ENCODE measurements around the gene A1CF. TPM values are rescaled to one million over a fixed set of nuclear protein-coding genes. Genes with fewer than 3 reads are reported as not detected.
"Not testable (repeated sequence)": the region's sequence is repeated elsewhere in the genome, so short reads cannot be mapped to it uniquely, and the experiment has no call there.

A1CF gene
- polyA plus RNA-seq, 2 of the 4 experiments (the other 2 are of a cell fraction) = 0.25 to 0.80 TPM

DNA sequence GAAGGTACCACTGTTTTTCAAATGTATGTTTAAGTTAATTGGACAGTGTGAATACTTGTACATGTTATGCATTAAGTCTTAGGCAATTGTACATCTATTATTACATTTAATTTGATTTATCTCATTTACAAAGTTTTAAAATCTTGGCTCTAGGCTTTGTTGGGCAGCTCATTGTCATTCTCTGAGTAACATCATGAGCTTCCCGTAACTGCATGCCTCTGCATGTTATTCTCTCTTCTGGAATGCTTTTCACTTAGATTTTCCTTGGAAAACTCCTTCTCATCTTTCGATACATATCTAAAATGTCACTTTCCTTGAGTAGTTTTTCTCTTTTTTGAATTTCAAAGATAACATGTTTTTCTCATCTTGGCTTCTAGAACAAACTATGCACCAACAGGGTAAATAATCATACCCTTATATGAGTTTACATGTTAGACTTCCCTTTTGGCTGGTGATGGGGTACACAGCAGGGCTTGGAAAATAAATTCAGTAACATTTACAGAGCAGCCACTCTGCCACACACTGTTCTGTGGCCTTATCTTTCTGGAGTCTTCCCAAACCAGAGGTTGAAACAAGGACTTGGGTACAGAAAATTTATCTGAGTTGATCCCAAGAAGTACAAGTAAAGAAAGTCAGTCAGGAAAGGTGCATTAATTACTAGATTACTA, 42.2 kb upstream of the A1CF start:
- TF ChIP-seq, protein P1, sequence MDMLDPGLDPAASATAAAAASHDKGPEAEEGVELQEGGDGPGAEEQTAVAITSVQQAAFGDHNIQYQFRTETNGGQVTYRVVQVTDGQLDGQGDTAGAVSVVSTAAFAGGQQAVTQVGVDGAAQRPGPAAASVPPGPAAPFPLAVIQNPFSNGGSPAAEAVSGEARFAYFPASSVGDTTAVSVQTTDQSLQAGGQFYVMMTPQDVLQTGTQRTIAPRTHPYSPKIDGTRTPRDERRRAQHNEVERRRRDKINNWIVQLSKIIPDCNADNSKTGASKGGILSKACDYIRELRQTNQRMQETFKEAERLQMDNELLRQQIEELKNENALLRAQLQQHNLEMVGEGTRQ (IDR thresholded peaks at IDR 0.05) = no peak
- no peak for TF ChIP-seq MYC (IDR thresholded peaks at IDR 0.05; ENCODE audit: borderline replicate concordance, low read length)
- no peak for TF ChIP-seq HDAC2 (IDR thresholded peaks at IDR 0.05)
- no peak for TF ChIP-seq HOXB13 (CRISPR knock-in tag; IDR thresholded peaks at IDR 0.05; ENCODE audit: low read depth)
- TF ChIP-seq CBX8 (IDR thresholded peaks at IDR 0.05) = no peak
- no peak for TF ChIP-seq GATA3 (IDR thresholded peaks at IDR 0.05; ENCODE audit: borderline replicate concordance)
- TF ChIP-seq JUNB (IDR thresholded peaks at IDR 0.05) = no peak
- H3K4me2 ChIP-seq = no peak overlapping the region
- ChIA-PET POLR2A (no interaction called here), CTCF (no interaction called here)
- H3K27ac ChIP-seq = no peak overlapping the region
- H3K4me1 ChIP-seq = no peaks in the 10 kb centered on the region
- 12% methylated on average over 2 of the region's 2 CpGs for WGBS (ENCODE audit: missing lambda C conversion rate)
- FAIRE-seq (no peak), DNase-seq (ENCODE audit: low read depth in 1 of 2, low spot score in 1 of 2) (no peak), ATAC-seq (no peak)
- H3K4me3 ChIP-seq = no peak overlapping the region
- 0 out of 3 replicates have a peak, but pooled peaks cover 3% of the 10 kb centered on the region for H3K9me3 ChIP-seq

GRCh38 chr10:50923471-50923870, 38.0 kb upstream of the A1CF start:
- peak; percentile 83 for TF ChIP-seq ZFP36 (IDR thresholded peaks at IDR 0.05; ENCODE audit: borderline replicate concordance, partially characterized antibody)
- CTCF ChIA-PET; H3K9me3 ChIP-seq; H3K4me2 ChIP-seq; H3K27ac ChIP-seq; FAIRE-seq; H3K4me1 ChIP-seq; ATAC-seq; POLR2A ChIA-PET; DNase-seq (ENCODE audit: low read depth in 1 of 2, low spot score in 1 of 2); H3K4me3 ChIP-seq: not testable (repeated sequence)
- WGBS (ENCODE audit: missing lambda C conversion rate) = 0% methylated on average over 1 of the region's 1 CpG

DNA sequence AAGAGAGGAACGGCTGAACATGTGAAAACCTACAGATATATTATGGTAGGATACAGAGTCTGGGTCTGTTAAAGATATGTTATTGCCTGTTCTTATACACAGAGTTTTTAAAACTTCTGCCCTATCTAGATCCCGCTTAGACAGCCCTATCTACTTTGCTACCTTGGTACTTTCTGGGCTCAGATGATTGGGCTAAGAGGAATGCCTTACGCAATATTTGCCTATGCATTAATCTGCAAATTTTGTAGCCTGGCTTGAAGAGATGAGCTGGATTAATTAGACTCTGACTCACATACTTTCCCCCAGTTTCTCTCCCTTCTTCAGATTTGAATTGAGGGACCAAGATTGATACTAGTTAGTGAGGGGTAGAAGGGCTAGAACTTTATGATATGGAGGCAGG, 33.6 kb upstream of the A1CF start:
- CTCF ChIA-PET = no interaction called here
- no peak overlapping the region for H3K4me2 ChIP-seq
- POLR2A ChIA-PET = no interaction called here

More for the DNA sequence above, 33.6 kb upstream of the A1CF start:
- H3K9me3 ChIP-seq = 0 out of 3 replicates have a peak, but pooled peaks cover 3% of the 10 kb centered on the region
- no peak for DNase-seq (ENCODE audit: low read depth in 1 of 2, low spot score in 1 of 2)
- no peak for ATAC-seq
- no peak for FAIRE-seq
- no peak overlapping the region for H3K4me3 ChIP-seq
- H3K4me1 ChIP-seq = no peaks in the 10 kb centered on the region
- TF ChIP-seq KDM1A (IDR thresholded peaks at IDR 0.05; ENCODE audit: low read depth) (no peak), CBX2 (IDR thresholded peaks at IDR 0.05; ENCODE audit: borderline replicate concordance, low read depth) (no peak), BHLHE40 (IDR thresholded peaks at IDR 0.05; ENCODE audit: low read depth, low read length) (no peak), ZSCAN20 (CRISPR knock-in tag; IDR thresholded peaks at IDR 0.05) (no peak), HDAC2 (IDR thresholded peaks at IDR 0.05) (no peak), HOXB13 (CRISPR knock-in tag; IDR thresholded peaks at IDR 0.05; ENCODE audit: low read depth) (no peak), GATA3 (IDR thresholded peaks at IDR 0.05; ENCODE audit: borderline replicate concordance) (no peak), KDM5A (IDR thresholded peaks at IDR 0.05) (no peak), RARB (CRISPR knock-in tag; IDR thresholded peaks at IDR 0.05) (no peak), FOSB (CRISPR knock-in tag; IDR thresholded peaks at IDR 0.05) (no peak), CHD2 (IDR thresholded peaks at IDR 0.05; ENCODE audit: low read length, partially characterized antibody) (no peak), ZFP36 (IDR thresholded peaks at IDR 0.05; ENCODE audit: borderline replicate concordance, partially characterized antibody) (no peak), RCOR1 (IDR thresholded peaks at IDR 0.05; ENCODE audit: low read depth, low read length) (no peak)
- TF ChIP-seq, protein P1 (IDR thresholded peaks at IDR 0.05) = no peak
- TF ChIP-seq, protein P2, sequence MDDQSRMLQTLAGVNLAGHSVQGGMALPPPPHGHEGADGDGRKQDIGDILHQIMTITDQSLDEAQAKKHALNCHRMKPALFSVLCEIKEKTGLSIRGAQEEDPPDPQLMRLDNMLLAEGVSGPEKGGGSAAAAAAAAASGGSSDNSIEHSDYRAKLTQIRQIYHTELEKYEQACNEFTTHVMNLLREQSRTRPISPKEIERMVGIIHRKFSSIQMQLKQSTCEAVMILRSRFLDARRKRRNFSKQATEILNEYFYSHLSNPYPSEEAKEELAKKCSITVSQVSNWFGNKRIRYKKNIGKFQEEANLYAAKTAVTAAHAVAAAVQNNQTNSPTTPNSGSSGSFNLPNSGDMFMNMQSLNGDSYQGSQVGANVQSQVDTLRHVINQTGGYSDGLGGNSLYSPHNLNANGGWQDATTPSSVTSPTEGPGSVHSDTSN (IDR thresholded peaks at IDR 0.05) = no peak
- TF ChIP-seq, protein P3, sequence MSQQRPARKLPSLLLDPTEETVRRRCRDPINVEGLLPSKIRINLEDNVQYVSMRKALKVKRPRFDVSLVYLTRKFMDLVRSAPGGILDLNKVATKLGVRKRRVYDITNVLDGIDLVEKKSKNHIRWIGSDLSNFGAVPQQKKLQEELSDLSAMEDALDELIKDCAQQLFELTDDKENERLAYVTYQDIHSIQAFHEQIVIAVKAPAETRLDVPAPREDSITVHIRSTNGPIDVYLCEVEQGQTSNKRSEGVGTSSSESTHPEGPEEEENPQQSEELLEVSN (IDR thresholded peaks at IDR 0.05; ENCODE audit: borderline replicate concordance, low read depth) = no peak
- TF ChIP-seq, protein P4, sequence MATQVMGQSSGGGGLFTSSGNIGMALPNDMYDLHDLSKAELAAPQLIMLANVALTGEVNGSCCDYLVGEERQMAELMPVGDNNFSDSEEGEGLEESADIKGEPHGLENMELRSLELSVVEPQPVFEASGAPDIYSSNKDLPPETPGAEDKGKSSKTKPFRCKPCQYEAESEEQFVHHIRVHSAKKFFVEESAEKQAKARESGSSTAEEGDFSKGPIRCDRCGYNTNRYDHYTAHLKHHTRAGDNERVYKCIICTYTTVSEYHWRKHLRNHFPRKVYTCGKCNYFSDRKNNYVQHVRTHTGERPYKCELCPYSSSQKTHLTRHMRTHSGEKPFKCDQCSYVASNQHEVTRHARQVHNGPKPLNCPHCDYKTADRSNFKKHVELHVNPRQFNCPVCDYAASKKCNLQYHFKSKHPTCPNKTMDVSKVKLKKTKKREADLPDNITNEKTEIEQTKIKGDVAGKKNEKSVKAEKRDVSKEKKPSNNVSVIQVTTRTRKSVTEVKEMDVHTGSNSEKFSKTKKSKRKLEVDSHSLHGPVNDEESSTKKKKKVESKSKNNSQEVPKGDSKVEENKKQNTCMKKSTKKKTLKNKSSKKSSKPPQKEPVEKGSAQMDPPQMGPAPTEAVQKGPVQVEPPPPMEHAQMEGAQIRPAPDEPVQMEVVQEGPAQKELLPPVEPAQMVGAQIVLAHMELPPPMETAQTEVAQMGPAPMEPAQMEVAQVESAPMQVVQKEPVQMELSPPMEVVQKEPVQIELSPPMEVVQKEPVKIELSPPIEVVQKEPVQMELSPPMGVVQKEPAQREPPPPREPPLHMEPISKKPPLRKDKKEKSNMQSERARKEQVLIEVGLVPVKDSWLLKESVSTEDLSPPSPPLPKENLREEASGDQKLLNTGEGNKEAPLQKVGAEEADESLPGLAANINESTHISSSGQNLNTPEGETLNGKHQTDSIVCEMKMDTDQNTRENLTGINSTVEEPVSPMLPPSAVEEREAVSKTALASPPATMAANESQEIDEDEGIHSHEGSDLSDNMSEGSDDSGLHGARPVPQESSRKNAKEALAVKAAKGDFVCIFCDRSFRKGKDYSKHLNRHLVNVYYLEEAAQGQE (IDR thresholded peaks at IDR 0.05) = no peak
- TF ChIP-seq, protein P5, sequence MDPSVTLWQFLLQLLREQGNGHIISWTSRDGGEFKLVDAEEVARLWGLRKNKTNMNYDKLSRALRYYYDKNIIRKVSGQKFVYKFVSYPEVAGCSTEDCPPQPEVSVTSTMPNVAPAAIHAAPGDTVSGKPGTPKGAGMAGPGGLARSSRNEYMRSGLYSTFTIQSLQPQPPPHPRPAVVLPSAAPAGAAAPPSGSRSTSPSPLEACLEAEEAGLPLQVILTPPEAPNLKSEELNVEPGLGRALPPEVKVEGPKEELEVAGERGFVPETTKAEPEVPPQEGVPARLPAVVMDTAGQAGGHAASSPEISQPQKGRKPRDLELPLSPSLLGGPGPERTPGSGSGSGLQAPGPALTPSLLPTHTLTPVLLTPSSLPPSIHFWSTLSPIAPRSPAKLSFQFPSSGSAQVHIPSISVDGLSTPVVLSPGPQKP (IDR thresholded peaks at IDR 0.05; ENCODE audit: low read depth, low read length) = no peak
- no peak overlapping the region for H3K27ac ChIP-seq
- 25% methylated on average over 3 of the region's 3 CpGs for WGBS (ENCODE audit: missing lambda C conversion rate)
